Suprapubic skin (tissue), 4 donors: ENCODE measurements around the gene STX2. TPM values are rescaled to one million over a fixed set of nuclear protein-coding genes. Genes with fewer than 3 reads are reported as not detected.
"Not testable (repeated sequence)": the region's sequence is repeated elsewhere in the genome, so short reads cannot be mapped to it uniquely, and the experiment has no call there.

ENCODE experiments used
- DNase-seq, 2 donors: peaks; one replicate each; pipeline ENCODE4 v3.0.0-alpha.2; 2019; ENCODE audit warnings: low spot score in 2 of 2
- H3K27ac ChIP-seq: fragments of 200-600 bp; sonication (generic); one replicate; pipeline ENCODE4 v1.5.1; 2019
- H3K27me3 ChIP-seq: fragments of 200-600 bp; sonication (generic); one replicate; pipeline ENCODE4 v1.5.1; 2019
- H3K36me3 ChIP-seq: fragments of 200-600 bp; sonication (generic); one replicate; pipeline ENCODE4 v1.5.1; 2019
- H3K4me1 ChIP-seq: fragments of 200-600 bp; sonication (generic); one replicate; pipeline ENCODE4 v1.5.1; 2019
- H3K4me3 ChIP-seq: fragments of 200-600 bp; sonication (generic); one replicate; pipeline ENCODE4 v1.5.1; 2019; ENCODE audit warnings: mild to moderate bottlenecking
- H3K9me3 ChIP-seq: fragments of 200-600 bp; sonication (generic); one replicate; pipeline ENCODE4 v1.5.1; 2019
- EP300 ChIP-seq: sonication (generic); formaldehyde crosslinking; IDR thresholded peaks from one replicate; pipeline ENCODE4 v1.6.1; 2017; ENCODE audit warnings: antibody characterized with exemption
- POLR2A ChIP-seq, 2 donors: fragments of 450-650 bp; IDR thresholded peaks; one replicate each; pipeline ENCODE4 v1.6.1; 2017; ENCODE audit warnings: antibody characterized with exemption in 2 of 2, mild to moderate bottlenecking in 2 of 2, moderate library complexity in 2 of 2
- POLR2AphosphoS5 ChIP-seq, 3 donors: sonication (generic); formaldehyde crosslinking; IDR thresholded peaks; one replicate each; pipeline ENCODE4 v1.6.1; 2017; ENCODE audit warnings: antibody characterized with exemption in 3 of 3
- WGBS: methylation state at CpG from one replicate; pipeline ENCODE4 v1.1.5; 2018; 5-methylcytosine and 5-hydroxymethylcytosine counted together
- total RNA-seq, 4 donors: library from RNA; depleted of rRNA; stranded (reverse); fragments of >200 nt; gene quantifications; one replicate each; pipeline ENCODE4 v1.1.0, GENCODE V29; 2016
- TF ChIP-seq, protein P1 (sequence below), 2 donors: fragments of 200-600 bp in 1 of 2; fragments of 450-650 bp in 1 of 2; sonication (generic) in 1 of 2; IDR thresholded peaks; one replicate each; pipeline ENCODE4 v1.5.1; 2016 to 2019; ENCODE audit warnings: antibody characterized with exemption in 2 of 2, mild to moderate bottlenecking in 1 of 2, moderate library complexity in 1 of 2

STX2 gene
- total RNA-seq, 4 donors from 2014 or later, result 2.9 to 7.2 (median 4.4) TPM

DNA sequence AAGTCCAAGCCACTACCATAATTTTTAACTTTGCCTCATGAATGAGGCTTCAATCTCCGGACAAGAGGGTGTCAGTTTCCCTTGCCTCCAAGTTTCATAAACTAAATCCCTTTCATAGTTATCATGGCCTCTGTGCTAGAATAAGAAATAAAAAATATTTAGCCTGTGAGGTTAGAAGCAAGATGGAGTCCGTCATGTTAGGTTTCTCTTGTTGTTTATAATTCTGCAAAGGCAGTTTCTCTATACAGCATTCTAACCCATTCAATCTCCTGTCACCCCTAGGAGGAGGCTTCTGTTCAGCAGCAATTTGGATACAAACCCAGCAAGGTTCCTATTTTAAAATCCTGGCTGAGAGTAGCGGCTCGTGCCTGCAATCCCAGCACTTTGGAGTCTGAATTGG lies 17.0 kb upstream of the STX2 start:
- Histone ChIP-seq H3K4me3 (no peak overlapping the region), H3K36me3 (no peaks in the 10 kb centered on the region), H3K4me1 (no peaks in the 10 kb centered on the region), H3K27ac (no peak overlapping the region), H3K9me3 (no peaks in the 10 kb centered on the region), H3K27me3 (no peaks in the 10 kb centered on the region)
- DNase-seq, result no peak
- TF ChIP-seq, protein P1, sequence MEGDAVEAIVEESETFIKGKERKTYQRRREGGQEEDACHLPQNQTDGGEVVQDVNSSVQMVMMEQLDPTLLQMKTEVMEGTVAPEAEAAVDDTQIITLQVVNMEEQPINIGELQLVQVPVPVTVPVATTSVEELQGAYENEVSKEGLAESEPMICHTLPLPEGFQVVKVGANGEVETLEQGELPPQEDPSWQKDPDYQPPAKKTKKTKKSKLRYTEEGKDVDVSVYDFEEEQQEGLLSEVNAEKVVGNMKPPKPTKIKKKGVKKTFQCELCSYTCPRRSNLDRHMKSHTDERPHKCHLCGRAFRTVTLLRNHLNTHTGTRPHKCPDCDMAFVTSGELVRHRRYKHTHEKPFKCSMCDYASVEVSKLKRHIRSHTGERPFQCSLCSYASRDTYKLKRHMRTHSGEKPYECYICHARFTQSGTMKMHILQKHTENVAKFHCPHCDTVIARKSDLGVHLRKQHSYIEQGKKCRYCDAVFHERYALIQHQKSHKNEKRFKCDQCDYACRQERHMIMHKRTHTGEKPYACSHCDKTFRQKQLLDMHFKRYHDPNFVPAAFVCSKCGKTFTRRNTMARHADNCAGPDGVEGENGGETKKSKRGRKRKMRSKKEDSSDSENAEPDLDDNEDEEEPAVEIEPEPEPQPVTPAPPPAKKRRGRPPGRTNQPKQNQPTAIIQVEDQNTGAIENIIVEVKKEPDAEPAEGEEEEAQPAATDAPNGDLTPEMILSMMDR (IDR thresholded peaks at IDR 0.05), result no peak
- TF ChIP-seq POLR2A (IDR thresholded peaks at IDR 0.05) (no peak), EP300 (no peak), POLR2AphosphoS5 (IDR thresholded peaks at IDR 0.05) (no peak)
- 86% methylated on average over 4 of the region's 4 CpGs for WGBS

DNA sequence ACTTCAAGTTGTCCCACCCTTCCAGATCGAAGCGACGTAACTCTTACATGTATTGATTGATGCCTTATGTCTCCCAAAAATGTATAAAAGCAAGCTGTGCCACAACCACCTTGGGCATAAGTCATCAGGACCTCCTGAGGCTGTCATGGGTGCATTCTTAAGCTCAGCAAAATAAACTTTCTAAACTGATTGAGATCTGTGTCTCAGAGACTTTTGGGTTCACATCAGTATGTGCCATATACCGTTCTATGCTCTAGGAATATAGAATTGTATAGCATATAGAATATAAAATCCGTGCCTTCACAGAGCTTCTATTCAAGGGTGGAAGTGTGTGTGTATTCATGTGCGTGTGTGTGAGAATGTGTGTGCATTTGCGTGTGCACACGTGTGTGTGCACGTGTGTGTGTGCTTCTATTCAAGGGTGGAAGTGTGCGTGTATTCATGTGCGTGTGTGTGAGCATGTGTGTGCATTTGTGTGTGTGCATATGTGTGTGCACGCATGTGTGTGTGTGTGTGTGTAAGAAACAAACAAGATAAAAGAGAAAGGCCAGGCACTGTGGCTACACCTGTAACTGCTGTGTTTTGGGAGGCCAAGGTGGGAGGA lies 11.5 kb upstream of the STX2 start:
- Histone ChIP-seq H3K27ac (no peak overlapping the region), H3K36me3 (no peaks in the 10 kb centered on the region), H3K9me3 (no peaks in the 10 kb centered on the region), H3K4me1 (peaks cover 3% of the 10 kb centered on the region), H3K4me3 (no peak overlapping the region), H3K27me3 (no peaks in the 10 kb centered on the region)
- DNase-seq, result no peak
- 66% methylated on average over 12 of the region's 12 CpGs for WGBS
- TF ChIP-seq POLR2A (IDR thresholded peaks at IDR 0.05), result no peak
- TF ChIP-seq POLR2AphosphoS5 (IDR thresholded peaks at IDR 0.05), result no peak
- TF ChIP-seq, protein P1 (IDR thresholded peaks at IDR 0.05), result no peak
- TF ChIP-seq EP300, result no peak

DNA sequence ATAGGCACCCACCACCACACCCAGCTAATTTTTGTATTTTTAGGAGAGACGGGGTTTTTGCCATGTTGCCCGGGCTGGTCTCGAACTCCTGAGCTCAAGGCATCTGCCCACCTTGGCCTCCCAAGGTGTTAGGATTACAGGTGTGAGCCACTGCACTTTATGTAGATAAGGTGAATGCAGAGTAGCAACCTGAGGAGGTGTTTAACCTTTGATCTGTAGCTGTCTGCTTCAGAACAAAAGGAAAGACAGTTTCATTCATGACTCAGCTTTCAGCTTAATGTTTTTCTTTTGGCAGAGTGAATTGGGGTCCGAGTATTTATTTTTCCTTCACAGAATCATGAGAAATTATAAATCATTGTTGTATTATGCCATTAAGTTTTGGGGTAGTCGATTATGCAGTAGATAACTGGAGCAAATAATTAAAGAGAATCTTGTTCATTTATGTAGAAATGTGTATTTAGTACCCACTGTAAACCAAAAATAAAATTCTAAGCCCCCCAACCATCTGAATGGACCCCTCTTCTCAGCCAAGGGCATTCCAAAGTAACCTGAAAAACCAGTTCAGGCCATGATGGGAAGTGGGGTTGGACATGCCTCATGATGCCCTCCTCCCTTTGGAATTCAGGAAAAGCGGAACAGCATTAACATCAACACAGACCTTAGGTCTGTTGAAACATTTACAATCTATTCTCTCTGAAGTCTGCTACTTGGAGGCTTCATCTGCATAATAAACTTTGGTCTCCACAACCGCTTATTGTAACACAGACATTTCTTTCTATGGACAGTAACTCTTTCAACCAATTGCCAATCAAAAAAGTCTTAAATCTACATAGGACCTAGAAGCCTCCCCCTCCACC lies 10.7 kb upstream of the STX2 start:
- 53% methylated on average over 7 of the region's 7 CpGs for WGBS
- no peak overlapping the region for H3K27ac ChIP-seq
- no peaks in the 10 kb centered on the region for H3K27me3 ChIP-seq
- H3K9me3 ChIP-seq, result no peaks in the 10 kb centered on the region
- TF ChIP-seq POLR2AphosphoS5 (IDR thresholded peaks at IDR 0.05), result no peak
- no peak for TF ChIP-seq EP300
- TF ChIP-seq POLR2A (IDR thresholded peaks at IDR 0.05), result no peak
- TF ChIP-seq, protein P1 (IDR thresholded peaks at IDR 0.05), result no peak
- H3K36me3 ChIP-seq, result no peaks in the 10 kb centered on the region
- no peak overlapping the region for H3K4me3 ChIP-seq
- peaks cover 3% of the 10 kb centered on the region for H3K4me1 ChIP-seq
- no peak for DNase-seq

DNA sequence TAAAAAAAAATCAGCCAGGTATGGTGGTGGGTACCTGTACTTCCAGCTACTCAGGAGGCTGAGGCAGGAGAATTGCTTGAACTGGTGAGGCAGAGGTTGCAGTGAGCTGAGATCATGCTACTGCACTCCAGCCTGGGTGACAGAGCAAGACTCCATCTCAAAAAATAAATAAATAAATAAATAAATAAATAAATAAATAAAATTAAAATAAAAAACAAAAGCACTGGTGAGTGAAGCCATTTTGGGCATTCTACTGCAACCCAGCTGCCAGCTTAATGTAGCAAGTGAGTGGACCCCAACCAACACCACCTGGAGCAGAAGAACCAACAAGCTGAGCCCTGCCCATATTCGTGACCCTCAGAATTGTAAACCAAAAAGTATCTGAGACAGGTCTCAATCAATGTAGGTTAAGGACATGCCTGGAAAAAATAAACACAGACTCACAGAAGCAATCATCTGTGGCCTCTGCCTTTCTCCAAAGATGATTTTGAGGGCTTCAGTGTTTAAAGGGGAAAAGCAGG lies 9.8 kb upstream of the STX2 start:
- 89% methylated on average over 1 of the region's 1 CpG for WGBS

DNA sequence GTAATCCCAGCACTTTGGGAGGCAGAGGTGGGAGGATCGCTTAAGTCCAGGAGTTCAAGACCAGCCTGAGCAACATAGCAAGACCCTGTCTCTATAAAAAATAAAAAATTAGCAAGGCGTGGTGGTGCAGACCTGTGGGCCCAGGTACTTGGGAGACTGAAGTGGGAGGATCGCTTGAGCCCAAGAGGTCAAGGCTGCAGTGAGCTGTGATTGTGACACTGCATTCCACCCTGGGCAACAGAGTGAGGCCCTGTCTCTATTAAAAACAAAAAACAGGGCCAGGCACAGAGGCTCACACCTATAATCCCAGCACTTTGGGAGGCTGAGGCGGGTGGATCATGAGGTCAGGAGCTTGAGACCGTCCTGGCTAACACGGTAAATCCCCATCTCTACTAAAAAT lies 9.1 kb upstream of the STX2 start:
- not testable (repeated sequence) for H3K4me1 ChIP-seq, DNase-seq, H3K27ac ChIP-seq, H3K36me3 ChIP-seq, H3K27me3 ChIP-seq, H3K9me3 ChIP-seq, H3K4me3 ChIP-seq
- 98% methylated on average over 6 of the region's 6 CpGs for WGBS

More for the DNA sequence above, 9.8 kb upstream of the STX2 start:
- H3K4me1 ChIP-seq, H3K4me3 ChIP-seq, H3K36me3 ChIP-seq, H3K9me3 ChIP-seq, DNase-seq, H3K27ac ChIP-seq, H3K27me3 ChIP-seq: not testable (repeated sequence)

DNA sequence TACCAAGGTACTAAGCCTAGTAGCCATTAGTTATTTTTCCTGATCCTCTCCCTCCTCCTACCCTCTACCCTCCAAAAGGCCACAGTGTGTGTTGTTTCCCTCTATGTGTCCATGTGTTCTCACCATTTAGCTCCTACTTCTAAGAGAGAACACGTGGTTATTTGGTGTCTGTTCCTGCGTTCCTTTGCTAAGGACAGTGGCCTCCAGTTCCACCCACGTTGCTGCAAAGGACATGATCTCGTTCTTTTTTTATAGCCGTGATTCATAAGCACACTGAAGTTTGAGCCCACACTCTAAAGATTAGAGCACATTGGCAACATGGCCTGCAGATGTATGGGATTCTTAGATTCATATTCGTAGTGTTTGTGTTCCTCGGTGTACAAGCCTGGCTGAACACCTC lies 8.1 kb upstream of the STX2 start:
- peaks cover 3% of the 10 kb centered on the region for H3K4me1 ChIP-seq
- no peak overlapping the region for H3K27ac ChIP-seq
- no peak for DNase-seq
- TF ChIP-seq POLR2AphosphoS5 (IDR thresholded peaks at IDR 0.05), result no peak
- TF ChIP-seq, protein P1 (IDR thresholded peaks at IDR 0.05), result no peak
- no peaks in the 10 kb centered on the region for H3K27me3 ChIP-seq
- H3K9me3 ChIP-seq, result no peaks in the 10 kb centered on the region
- H3K36me3 ChIP-seq, result no peaks in the 10 kb centered on the region
- 65% methylated on average over 7 of the region's 7 CpGs for WGBS
- no peak overlapping the region for H3K4me3 ChIP-seq
